GM23338 (cell line): ENCODE measurements around the gene TATDN3. TPM values are rescaled to one million over a fixed set of nuclear protein-coding genes. Genes with fewer than 3 reads are reported as not detected.

Experiments
- ATAC-seq: fragments of 200-7000 bp; cut with Tn5 transposase; 3 replicates; pipeline ENCODE4 v1.9.1; 2020
- DNase-seq: peaks from one replicate; pipeline ENCODE4 v3.0.0-alpha.2; 2015; ENCODE audit warnings: low spot score
- H2AFZ ChIP-seq: fragments of 200-600 bp; sonication (generic); 2 replicates; pipeline ENCODE4 v1.8.0; 2016; ENCODE audit warnings: antibody characterized with exemption, mild to moderate bottlenecking, moderate library complexity
- H3F3A ChIP-seq: fragments of 200-600 bp; sonication (generic); replicated peaks from 2 replicates; pipeline ENCODE4 v1.8.0; 2017; ENCODE audit warnings: antibody characterized with exemption, mixed run types, low read depth
- H3K27ac ChIP-seq: fragments of 200-600 bp; sonication (generic); 2 replicates; pipeline ENCODE4 v1.6.1; 2016; ENCODE audit warnings: low read depth
- H3K27me3 ChIP-seq: fragments of 200-600 bp; sonication (generic); 2 replicates; pipeline ENCODE4 v1.8.0; 2016; ENCODE audit warnings: mild to moderate bottlenecking, mixed run types, moderate library complexity; ENCODE audit not compliant: insufficient read depth
- H3K36me3 ChIP-seq: fragments of 200-600 bp; sonication (generic); 2 replicates; pipeline ENCODE4 v1.8.0; 2016; ENCODE audit warnings: mild to moderate bottlenecking; ENCODE audit not compliant: insufficient read depth
- H3K4me1 ChIP-seq: fragments of 200-600 bp; sonication (generic); 2 replicates; pipeline ENCODE4 v1.8.0; 2016; ENCODE audit warnings: mild to moderate bottlenecking, moderate library complexity; ENCODE audit not compliant: insufficient read depth
- H3K4me2 ChIP-seq: fragments of 200-600 bp; sonication (generic); 2 replicates; pipeline ENCODE4 v1.7.1; 2017; ENCODE audit warnings: mixed run types
- H3K4me3 ChIP-seq: fragments of 200-600 bp; sonication (generic); 2 replicates; pipeline ENCODE4 v1.6.1; 2016; ENCODE audit warnings: mixed run types
- H3K79me2 ChIP-seq: fragments of 200-600 bp; sonication (generic); replicated peaks from 2 replicates; pipeline ENCODE4 v1.8.0; 2017; ENCODE audit warnings: mild to moderate bottlenecking; ENCODE audit not compliant: insufficient read depth
- H3K9me2 ChIP-seq: fragments of 200-600 bp; sonication (generic); 2 replicates; pipeline ENCODE4 v1.8.0; 2017; ENCODE audit not compliant: insufficient read depth
- H4K20me1 ChIP-seq: fragments of 200-600 bp; sonication (generic); replicated peaks from 2 replicates; pipeline ENCODE4 v1.8.0; 2017; ENCODE audit warnings: mild to moderate bottlenecking; ENCODE audit not compliant: insufficient read depth
- H3K27ac Mint-ChIP-seq: 2 replicates; pipeline ENCODE4 v1.8.0; 2020; ENCODE audit warnings: inconsistent platforms, mild to moderate bottlenecking, moderate library complexity, mixed read lengths
- H3K27me3 Mint-ChIP-seq: 3 replicates; pipeline ENCODE4 v1.8.0; 2022; ENCODE audit warnings: low read depth, mild to moderate bottlenecking, moderate library complexity, mixed read lengths, inconsistent platforms; ENCODE audit not compliant: insufficient read depth, poor library complexity
- H3K36me3 Mint-ChIP-seq: 3 replicates; pipeline ENCODE4 v1.8.0; 2021; ENCODE audit warnings: low read depth, mild to moderate bottlenecking, inconsistent platforms, moderate library complexity, mixed read lengths
- H3K4me1 Mint-ChIP-seq: 3 replicates; pipeline ENCODE4 v1.8.0; 2020; ENCODE audit warnings: mild to moderate bottlenecking, inconsistent platforms, mixed read lengths
- H3K4me3 Mint-ChIP-seq: 3 replicates; pipeline ENCODE4 v1.8.0; 2021; ENCODE audit warnings: moderate library complexity, mild to moderate bottlenecking, inconsistent platforms, mixed read lengths
- H3K9me3 Mint-ChIP-seq: 3 replicates; pipeline ENCODE4 v1.8.0; 2020; ENCODE audit warnings: moderate library complexity, mild to moderate bottlenecking, inconsistent platforms, mixed read lengths
- CREB1 ChIP-seq: fragments of 250-450 bp; sonication (Bioruptor Pico); IDR thresholded peaks from 2 replicates; pipeline ENCODE4 v1.5.0; 2020; ENCODE audit warnings: low read depth, mild to moderate bottlenecking, moderate library complexity
- CTCF ChIP-seq, 2 experiments: fragments of 200-600 bp in 1 of 2; sonication (generic) in 1 of 2; conservative IDR thresholded peaks; 2 replicates each; pipeline versions ENCODE4 v1.5.1 to v1.6.1; 2016 to 2017; ENCODE audit warnings: antibody characterized with exemption in 2 of 2, low read depth in 2 of 2, mild to moderate bottlenecking in 2 of 2, moderate library complexity in 1 of 2
- EZH2 ChIP-seq: fragments of 200-600 bp; sonication (generic); IDR thresholded peaks from one replicate; pipeline ENCODE4 v1.8.0; 2017; ENCODE audit warnings: antibody characterized with exemption, mild to moderate bottlenecking, low read depth; ENCODE audit not compliant: unreplicated experiment
- EZH2phosphoT487 ChIP-seq: fragments of 200-600 bp; sonication (generic); IDR thresholded peaks from one replicate; pipeline ENCODE4 v1.8.1; 2018; ENCODE audit warnings: antibody characterized with exemption; ENCODE audit not compliant: unreplicated experiment
- JUNB ChIP-seq: IDR thresholded peaks from one replicate; pipeline ENCODE4 v1.6.1; 2016; ENCODE audit warnings: antibody characterized with exemption; ENCODE audit not compliant: unreplicated experiment
- NANOG ChIP-seq: IDR thresholded peaks from 2 replicates; pipeline ENCODE4 v1.6.1; 2016; ENCODE audit warnings: antibody characterized with exemption, borderline replicate concordance
- POLR2AphosphoS5 ChIP-seq: IDR thresholded peaks from 2 replicates; pipeline ENCODE4 v1.6.1; 2016; ENCODE audit warnings: antibody characterized with exemption, low read depth
- ZNF114 ChIP-seq: fragments of 250-450 bp; sonication (Bioruptor Pico); IDR thresholded peaks from 2 replicates; pipeline ENCODE4 v1.5.0; 2020; ENCODE audit warnings: mild to moderate bottlenecking, moderate library complexity
- ZNF331 ChIP-seq: fragments of 250-450 bp; sonication (Bioruptor Pico); IDR thresholded peaks from 2 replicates; pipeline ENCODE4 v1.5.0; 2020; ENCODE audit warnings: low read depth, mild to moderate bottlenecking, moderate library complexity
- polyA plus RNA-seq: library from polyadenylated mRNA; unstranded; fragments of >200 nt; fragmentation: Nextera tagmentation; extraction: Ambion mirVana; gene quantifications from 2 replicates; pipeline ENCODE4 v1.2.1, GENCODE V29; 2016
- total RNA-seq: library from RNA; depleted of rRNA; stranded (reverse); fragments of >200 nt; shearing (Covaris generic); gene quantifications from 2 replicates; pipeline ENCODE4 v1.2.3, GENCODE V29; 2014
- TF ChIP-seq, protein P1 (sequence below): IDR thresholded peaks from one replicate; pipeline ENCODE4 v1.6.1; 2018; ENCODE audit warnings: antibody characterized with exemption; ENCODE audit not compliant: unreplicated experiment
- TF ChIP-seq, protein P2 (sequence below): IDR thresholded peaks from 2 replicates; pipeline ENCODE4 v1.6.1; 2016; ENCODE audit warnings: antibody characterized with exemption

TATDN3 gene
- total and polyA plus RNA-seq, 2 experiments from 2014 or later: 10.9 to 24.2 TPM

DNA sequence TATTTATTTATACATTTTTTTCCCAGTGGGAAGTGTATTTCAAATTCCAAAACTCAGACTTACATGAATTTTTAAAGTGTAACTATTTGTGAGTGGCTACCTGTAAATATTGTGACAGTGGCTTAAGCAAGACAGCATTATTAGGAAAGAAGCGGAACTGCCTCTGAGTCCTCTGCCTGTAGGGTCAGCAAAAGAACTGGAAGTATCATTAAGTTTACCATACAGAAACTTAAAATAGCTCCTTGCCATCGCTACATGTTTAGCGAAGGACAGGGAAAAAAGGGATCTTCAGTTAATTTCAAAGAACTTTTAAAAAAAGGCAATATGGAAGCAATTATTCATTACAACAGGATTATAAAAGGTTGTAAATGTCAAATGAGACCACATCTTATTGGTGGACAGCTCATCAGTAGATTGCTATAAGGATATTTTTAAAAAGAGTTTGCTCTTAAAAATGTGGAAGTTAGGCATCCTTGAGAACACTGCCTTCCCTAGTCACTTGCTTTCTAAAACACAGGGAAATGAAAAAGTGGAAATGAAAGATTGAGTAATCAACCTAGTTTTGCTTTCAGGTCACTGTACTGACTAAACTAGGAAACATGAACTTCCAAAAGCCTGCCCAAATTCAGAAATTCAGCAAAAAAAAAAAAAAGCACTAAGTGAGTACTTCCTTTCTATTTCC is 39.3 kb upstream of the TATDN3 start (continued):
- TF ChIP-seq POLR2AphosphoS5 (no peak), CREB1 (no peak), NANOG (no peak), ZNF331 (CRISPR knock-in tag) (no peak), EZH2phosphoT487 (no peak)
- TF ChIP-seq, protein P1, sequence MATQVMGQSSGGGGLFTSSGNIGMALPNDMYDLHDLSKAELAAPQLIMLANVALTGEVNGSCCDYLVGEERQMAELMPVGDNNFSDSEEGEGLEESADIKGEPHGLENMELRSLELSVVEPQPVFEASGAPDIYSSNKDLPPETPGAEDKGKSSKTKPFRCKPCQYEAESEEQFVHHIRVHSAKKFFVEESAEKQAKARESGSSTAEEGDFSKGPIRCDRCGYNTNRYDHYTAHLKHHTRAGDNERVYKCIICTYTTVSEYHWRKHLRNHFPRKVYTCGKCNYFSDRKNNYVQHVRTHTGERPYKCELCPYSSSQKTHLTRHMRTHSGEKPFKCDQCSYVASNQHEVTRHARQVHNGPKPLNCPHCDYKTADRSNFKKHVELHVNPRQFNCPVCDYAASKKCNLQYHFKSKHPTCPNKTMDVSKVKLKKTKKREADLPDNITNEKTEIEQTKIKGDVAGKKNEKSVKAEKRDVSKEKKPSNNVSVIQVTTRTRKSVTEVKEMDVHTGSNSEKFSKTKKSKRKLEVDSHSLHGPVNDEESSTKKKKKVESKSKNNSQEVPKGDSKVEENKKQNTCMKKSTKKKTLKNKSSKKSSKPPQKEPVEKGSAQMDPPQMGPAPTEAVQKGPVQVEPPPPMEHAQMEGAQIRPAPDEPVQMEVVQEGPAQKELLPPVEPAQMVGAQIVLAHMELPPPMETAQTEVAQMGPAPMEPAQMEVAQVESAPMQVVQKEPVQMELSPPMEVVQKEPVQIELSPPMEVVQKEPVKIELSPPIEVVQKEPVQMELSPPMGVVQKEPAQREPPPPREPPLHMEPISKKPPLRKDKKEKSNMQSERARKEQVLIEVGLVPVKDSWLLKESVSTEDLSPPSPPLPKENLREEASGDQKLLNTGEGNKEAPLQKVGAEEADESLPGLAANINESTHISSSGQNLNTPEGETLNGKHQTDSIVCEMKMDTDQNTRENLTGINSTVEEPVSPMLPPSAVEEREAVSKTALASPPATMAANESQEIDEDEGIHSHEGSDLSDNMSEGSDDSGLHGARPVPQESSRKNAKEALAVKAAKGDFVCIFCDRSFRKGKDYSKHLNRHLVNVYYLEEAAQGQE: no peak

DNA sequence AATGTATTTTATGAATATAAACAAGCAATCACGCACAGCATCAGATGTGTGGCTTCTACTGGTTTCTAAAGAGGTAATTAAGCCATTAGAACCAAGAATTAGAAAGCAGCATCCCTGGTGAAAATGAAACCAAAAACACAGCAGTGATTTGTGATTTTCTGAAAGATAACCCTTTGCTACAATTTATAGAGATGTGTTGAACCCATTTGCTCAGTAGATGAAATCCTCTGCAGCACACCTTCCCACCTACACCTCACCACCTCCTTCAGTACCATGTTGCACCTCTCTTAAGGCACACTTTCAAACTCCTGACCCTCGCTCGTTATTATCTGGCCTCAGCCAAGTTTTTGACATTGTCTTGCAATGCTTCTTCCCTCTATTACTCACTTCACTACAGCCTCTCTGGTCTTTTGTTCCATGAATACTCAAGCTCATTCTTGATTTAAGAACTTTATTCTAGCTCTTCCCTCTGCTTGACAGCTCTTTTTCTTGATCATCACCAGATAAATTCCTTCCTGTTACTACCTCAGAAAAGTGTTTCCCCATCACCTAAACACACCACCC is 38.7 kb upstream of the TATDN3 start:
- peaks cover 8% of the 10 kb centered on the region for H4K20me1 ChIP-seq
- H3K36me3 Mint-ChIP-seq: no peaks in the 10 kb centered on the region
- peak overlapping the region; percentile 64 for H3K4me2 ChIP-seq
- H3K79me2 ChIP-seq: peaks cover 51% of the 10 kb centered on the region
- TF ChIP-seq CREB1 (no peak), CTCF (conservative IDR thresholded peaks at IDR 0.05; ENCODE audit: low read depth in 2 of 2) (no peak), EZH2 (no peak), ZNF114 (CRISPR knock-in tag) (no peak), JUNB (no peak), POLR2AphosphoS5 (no peak)
- TF ChIP-seq, protein P2, sequence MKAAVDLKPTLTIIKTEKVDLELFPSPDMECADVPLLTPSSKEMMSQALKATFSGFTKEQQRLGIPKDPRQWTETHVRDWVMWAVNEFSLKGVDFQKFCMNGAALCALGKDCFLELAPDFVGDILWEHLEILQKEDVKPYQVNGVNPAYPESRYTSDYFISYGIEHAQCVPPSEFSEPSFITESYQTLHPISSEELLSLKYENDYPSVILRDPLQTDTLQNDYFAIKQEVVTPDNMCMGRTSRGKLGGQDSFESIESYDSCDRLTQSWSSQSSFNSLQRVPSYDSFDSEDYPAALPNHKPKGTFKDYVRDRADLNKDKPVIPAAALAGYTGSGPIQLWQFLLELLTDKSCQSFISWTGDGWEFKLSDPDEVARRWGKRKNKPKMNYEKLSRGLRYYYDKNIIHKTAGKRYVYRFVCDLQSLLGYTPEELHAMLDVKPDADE: no peak
- TF ChIP-seq, protein P1: no peak
- peaks cover 41% of the 10 kb centered on the region for H3K4me1 Mint-ChIP-seq
- no peak for ATAC-seq
- H3K9me2 ChIP-seq: no peaks in the 10 kb centered on the region
- 0 out of 2 replicates have a peak, but pooled peaks cover 3% of the 10 kb centered on the region for H3F3A ChIP-seq
- H3K27me3 Mint-ChIP-seq: no peaks in the 10 kb centered on the region
- H3K4me3 ChIP-seq: no peak overlapping the region
- H3K4me3 Mint-ChIP-seq: no peak overlapping the region
- no peak overlapping the region for H3K27ac ChIP-seq
- no peak overlapping the region for H3K27ac Mint-ChIP-seq
- no peak for DNase-seq
- no peaks in the 10 kb centered on the region for H3K27me3 ChIP-seq
- H3K4me1 ChIP-seq: peaks cover 47% of the 10 kb centered on the region
- H2AFZ ChIP-seq: no peak overlapping the region
- no peaks in the 10 kb centered on the region for H3K9me3 Mint-ChIP-seq
- no peaks in the 10 kb centered on the region; the same call in 1 of the 2 replicates for H3K36me3 ChIP-seq
